ENCODE data around the gene SELENOI.

Gene SELENOI

DNA sequence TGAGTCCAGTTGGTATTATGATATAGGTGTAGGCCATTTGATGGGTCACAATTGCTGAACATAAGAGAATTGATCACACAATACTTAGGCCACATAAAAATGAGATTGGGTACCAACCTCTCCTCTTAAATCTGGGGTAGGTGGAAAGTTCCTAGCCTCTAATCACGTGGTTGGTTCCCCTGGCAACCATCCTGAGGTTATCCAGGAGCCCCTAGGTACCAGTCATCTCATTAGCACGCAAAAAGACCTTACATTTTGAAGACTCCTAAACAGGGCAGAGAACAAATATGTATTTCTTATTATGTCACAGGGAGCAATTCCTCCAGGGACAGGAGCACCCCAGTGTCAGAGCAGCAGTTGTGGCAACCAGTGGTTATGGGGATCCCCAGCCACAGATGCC is 12.7 kb upstream of the SELENOI start:
- TF ChIP-seq SP1 (IDR thresholded peaks at IDR 0.05) (no peak), L3MBTL2 (conservative IDR thresholded peaks at IDR 0.05) (no peak)
- no peak for DNase-seq (ENCODE audit: extremely low spot score)
- ChIA-PET CTCF (no interaction called here), POLR2A (interaction anchor here (4.7 kb wide), 1 partner anchor 12 kb away, joined by 18 read pairs; the partner anchor contains the start of gene SELENOI)

- CTCF ChIA-PET = no interaction called here
- POLR2A ChIA-PET = interaction anchor here (4.7 kb wide), 1 partner anchor 10 kb away, joined by 18 read pairs; the partner anchor contains the start of gene SELENOI
- no peak for TF ChIP-seq SUZ12 (IDR thresholded peaks at IDR 0.05)
- TF ChIP-seq ZNF384 (IDR thresholded peaks at IDR 0.05) = no peak
- no peak for TF ChIP-seq ARNT (IDR thresholded peaks at IDR 0.05)
- TF ChIP-seq BHLHE40 (IDR thresholded peaks at IDR 0.05; ENCODE audit: borderline replicate concordance) = no peak
- no peak for TF ChIP-seq L3MBTL2 (conservative IDR thresholded peaks at IDR 0.05)
- no peak for TF ChIP-seq TARDBP (IDR thresholded peaks at IDR 0.05)
- no peak for TF ChIP-seq NFRKB (IDR thresholded peaks at IDR 0.05)
- TF ChIP-seq FOXM1 (IDR thresholded peaks at IDR 0.05; ENCODE audit: borderline replicate concordance) = no peak
- TF ChIP-seq, protein P1, sequence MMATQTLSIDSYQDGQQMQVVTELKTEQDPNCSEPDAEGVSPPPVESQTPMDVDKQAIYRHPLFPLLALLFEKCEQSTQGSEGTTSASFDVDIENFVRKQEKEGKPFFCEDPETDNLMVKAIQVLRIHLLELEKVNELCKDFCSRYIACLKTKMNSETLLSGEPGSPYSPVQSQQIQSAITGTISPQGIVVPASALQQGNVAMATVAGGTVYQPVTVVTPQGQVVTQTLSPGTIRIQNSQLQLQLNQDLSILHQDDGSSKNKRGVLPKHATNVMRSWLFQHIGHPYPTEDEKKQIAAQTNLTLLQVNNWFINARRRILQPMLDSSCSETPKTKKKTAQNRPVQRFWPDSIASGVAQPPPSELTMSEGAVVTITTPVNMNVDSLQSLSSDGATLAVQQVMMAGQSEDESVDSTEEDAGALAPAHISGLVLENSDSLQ (IDR thresholded peaks at IDR 0.05) = no peak
- no peak for TF ChIP-seq HDGF (IDR thresholded peaks at IDR 0.05; ENCODE audit: borderline replicate concordance)
- no peak for TF ChIP-seq LEF1 (IDR thresholded peaks at IDR 0.05; ENCODE audit: borderline replicate concordance)
- TF ChIP-seq FOXK2 (IDR thresholded peaks at IDR 0.05) = no peak
- no peak for DNase-seq (ENCODE audit: extremely low spot score)
These were observed 10.7 kb upstream of the SELENOI start for GRCh38 chr2:26335231-26335630.

GRCh38 chr2:26336719-26337118 is 9.2 kb upstream of the SELENOI start:
- POLR2A ChIA-PET = interaction anchor here (4.7 kb wide), 1 partner anchor 8 kb away, joined by 18 read pairs; the partner anchor contains the start of gene SELENOI

DNA sequence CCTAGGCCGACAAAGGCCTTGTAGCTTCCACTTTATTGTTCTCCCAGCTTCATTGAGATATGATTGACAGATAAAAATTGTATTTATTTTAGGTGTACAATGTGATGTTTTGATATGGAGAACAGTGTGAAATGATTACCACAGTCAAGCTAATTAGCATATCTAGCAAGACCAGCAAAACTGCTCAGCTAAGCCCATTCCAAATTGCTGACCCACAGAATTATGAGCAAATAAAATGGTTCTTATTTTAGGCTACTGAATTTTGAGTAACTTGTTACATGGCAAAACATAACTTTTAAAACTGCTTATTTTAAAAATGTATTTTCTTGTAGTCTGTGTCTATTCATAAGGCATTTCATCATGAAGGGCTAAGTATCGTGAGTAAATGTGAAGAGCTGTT is 8.6 kb upstream of the SELENOI start:
- ChIA-PET POLR2A (interaction anchor here (4.7 kb wide), 1 partner anchor 8 kb away, joined by 18 read pairs; the partner anchor contains the start of gene SELENOI), CTCF (no interaction called here)
- TF ChIP-seq NFRKB (IDR thresholded peaks at IDR 0.05) = no peak
- no peak for TF ChIP-seq SP1 (IDR thresholded peaks at IDR 0.05)
- TF ChIP-seq ARNT (IDR thresholded peaks at IDR 0.05) = no peak
- TF ChIP-seq FOXM1 (IDR thresholded peaks at IDR 0.05; ENCODE audit: borderline replicate concordance) = no peak
- TF ChIP-seq, protein P1 (IDR thresholded peaks at IDR 0.05) = no peak
- no peak for TF ChIP-seq LEF1 (IDR thresholded peaks at IDR 0.05; ENCODE audit: borderline replicate concordance)
- no peak for TF ChIP-seq TARDBP (IDR thresholded peaks at IDR 0.05)
- no peak for TF ChIP-seq CTBP1 (IDR thresholded peaks at IDR 0.05; ENCODE audit: borderline replicate concordance)
- DNase-seq (ENCODE audit: extremely low spot score) = no peak

More at GRCh38 chr2:26336719-26337118, 9.2 kb upstream of the SELENOI start:
- TF ChIP-seq NFRKB (IDR thresholded peaks at IDR 0.05) (no peak), FOXA1 (IDR thresholded peaks at IDR 0.05) (no peak), ZNF384 (IDR thresholded peaks at IDR 0.05) (0 out of 2 replicates have a peak, but pooled peaks have one; percentile 12)
- DNase-seq (ENCODE audit: extremely low spot score) = no peak
- CTCF ChIA-PET = no interaction called here

DNA sequence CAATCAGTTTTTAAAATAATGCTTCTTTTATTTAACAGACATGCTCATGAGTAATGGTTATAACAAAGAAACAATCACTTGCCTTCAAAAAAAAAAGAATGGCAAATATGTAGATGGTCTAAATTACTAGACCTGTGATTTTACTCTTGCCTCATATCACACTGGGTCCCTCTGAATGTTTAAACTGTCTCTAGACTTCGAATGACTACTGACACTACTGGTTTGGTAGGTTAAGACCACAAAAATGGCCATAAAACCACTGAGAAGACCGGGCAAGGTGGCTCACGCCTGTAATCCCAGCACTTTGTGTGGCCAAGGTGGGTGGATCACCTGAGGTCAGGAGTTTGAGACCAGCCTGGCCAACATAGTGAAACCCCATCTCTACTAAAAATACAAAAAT is 5.1 kb upstream of the SELENOI start:
- no peak for TF ChIP-seq TARDBP (IDR thresholded peaks at IDR 0.05)
- TF ChIP-seq, protein P1 (IDR thresholded peaks at IDR 0.05) = no peak
- TF ChIP-seq ELF4 (IDR thresholded peaks at IDR 0.05) = no peak
- TF ChIP-seq CTBP1 (IDR thresholded peaks at IDR 0.05; ENCODE audit: borderline replicate concordance) = no peak
- TF ChIP-seq ZNF384 (IDR thresholded peaks at IDR 0.05) = no peak
- no peak for TF ChIP-seq HDGF (IDR thresholded peaks at IDR 0.05; ENCODE audit: borderline replicate concordance)
- no peak for TF ChIP-seq FOXM1 (IDR thresholded peaks at IDR 0.05; ENCODE audit: borderline replicate concordance)
- TF ChIP-seq ARNT (IDR thresholded peaks at IDR 0.05) = no peak
- ChIA-PET POLR2A (no interaction called here), CTCF (no interaction called here)
- DNase-seq (ENCODE audit: extremely low spot score) = no peak

GRCh38 chr2:26344581-26345282 is 1.2 kb upstream of the SELENOI start:
- TF ChIP-seq FOXK2 (IDR thresholded peaks at IDR 0.05) (no peak), FOXM1 (IDR thresholded peaks at IDR 0.05; ENCODE audit: borderline replicate concordance) (no peak), LEF1 (IDR thresholded peaks at IDR 0.05; ENCODE audit: borderline replicate concordance) (no peak), L3MBTL2 (conservative IDR thresholded peaks at IDR 0.05) (no peak), NFRKB (IDR thresholded peaks at IDR 0.05) (no peak), ELF4 (IDR thresholded peaks at IDR 0.05) (no peak), TARDBP (IDR thresholded peaks at IDR 0.05) (no peak), BHLHE40 (IDR thresholded peaks at IDR 0.05; ENCODE audit: borderline replicate concordance) (no peak), SP1 (IDR thresholded peaks at IDR 0.05) (no peak), FOXA1 (IDR thresholded peaks at IDR 0.05) (no peak), SUZ12 (IDR thresholded peaks at IDR 0.05) (no peak), CTBP1 (IDR thresholded peaks at IDR 0.05; ENCODE audit: borderline replicate concordance) (no peak), ARNT (IDR thresholded peaks at IDR 0.05) (no peak), ZNF384 (IDR thresholded peaks at IDR 0.05) (no peak), HDGF (IDR thresholded peaks at IDR 0.05; ENCODE audit: borderline replicate concordance) (no peak)
- TF ChIP-seq, protein P1 (IDR thresholded peaks at IDR 0.05) = no peak
- ChIA-PET CTCF (no interaction called here), POLR2A (interaction anchor here (0.9 to 2.4 kb wide), 8 partner anchors 9 to 101 kb away, joined by 3 to 18 read pairs (median 4); no protein-coding TSS in a partner anchor)
- DNase-seq (ENCODE audit: extremely low spot score) = no peak

Measured in HEK293T (cell line).